HG03135 (cell line): Measurements from ENCODE around the gene PBXIP1.

Experiments
- ATAC-seq: cut with Tn5 transposase; IDR thresholded peaks from one replicate; pipeline ENCODE4 v1.9.1; 2021; ENCODE audit warnings: mild to moderate bottlenecking, moderate library complexity; ENCODE audit not compliant: unreplicated experiment

PBXIP1 gene, protein sequence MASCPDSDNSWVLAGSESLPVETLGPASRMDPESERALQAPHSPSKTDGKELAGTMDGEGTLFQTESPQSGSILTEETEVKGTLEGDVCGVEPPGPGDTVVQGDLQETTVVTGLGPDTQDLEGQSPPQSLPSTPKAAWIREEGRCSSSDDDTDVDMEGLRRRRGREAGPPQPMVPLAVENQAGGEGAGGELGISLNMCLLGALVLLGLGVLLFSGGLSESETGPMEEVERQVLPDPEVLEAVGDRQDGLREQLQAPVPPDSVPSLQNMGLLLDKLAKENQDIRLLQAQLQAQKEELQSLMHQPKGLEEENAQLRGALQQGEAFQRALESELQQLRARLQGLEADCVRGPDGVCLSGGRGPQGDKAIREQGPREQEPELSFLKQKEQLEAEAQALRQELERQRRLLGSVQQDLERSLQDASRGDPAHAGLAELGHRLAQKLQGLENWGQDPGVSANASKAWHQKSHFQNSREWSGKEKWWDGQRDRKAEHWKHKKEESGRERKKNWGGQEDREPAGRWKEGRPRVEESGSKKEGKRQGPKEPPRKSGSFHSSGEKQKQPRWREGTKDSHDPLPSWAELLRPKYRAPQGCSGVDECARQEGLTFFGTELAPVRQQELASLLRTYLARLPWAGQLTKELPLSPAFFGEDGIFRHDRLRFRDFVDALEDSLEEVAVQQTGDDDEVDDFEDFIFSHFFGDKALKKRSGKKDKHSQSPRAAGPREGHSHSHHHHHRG

GRCh38 chr1:154955718-154956543 is at the start of gene PBXIP1:
TSS of gene PBXIP1 (minus strand) at chr1:154956099. CDS start at chr1:154953721, 2,378 bp downstream.
- peak; percentile 52 for ATAC-seq

DNA sequence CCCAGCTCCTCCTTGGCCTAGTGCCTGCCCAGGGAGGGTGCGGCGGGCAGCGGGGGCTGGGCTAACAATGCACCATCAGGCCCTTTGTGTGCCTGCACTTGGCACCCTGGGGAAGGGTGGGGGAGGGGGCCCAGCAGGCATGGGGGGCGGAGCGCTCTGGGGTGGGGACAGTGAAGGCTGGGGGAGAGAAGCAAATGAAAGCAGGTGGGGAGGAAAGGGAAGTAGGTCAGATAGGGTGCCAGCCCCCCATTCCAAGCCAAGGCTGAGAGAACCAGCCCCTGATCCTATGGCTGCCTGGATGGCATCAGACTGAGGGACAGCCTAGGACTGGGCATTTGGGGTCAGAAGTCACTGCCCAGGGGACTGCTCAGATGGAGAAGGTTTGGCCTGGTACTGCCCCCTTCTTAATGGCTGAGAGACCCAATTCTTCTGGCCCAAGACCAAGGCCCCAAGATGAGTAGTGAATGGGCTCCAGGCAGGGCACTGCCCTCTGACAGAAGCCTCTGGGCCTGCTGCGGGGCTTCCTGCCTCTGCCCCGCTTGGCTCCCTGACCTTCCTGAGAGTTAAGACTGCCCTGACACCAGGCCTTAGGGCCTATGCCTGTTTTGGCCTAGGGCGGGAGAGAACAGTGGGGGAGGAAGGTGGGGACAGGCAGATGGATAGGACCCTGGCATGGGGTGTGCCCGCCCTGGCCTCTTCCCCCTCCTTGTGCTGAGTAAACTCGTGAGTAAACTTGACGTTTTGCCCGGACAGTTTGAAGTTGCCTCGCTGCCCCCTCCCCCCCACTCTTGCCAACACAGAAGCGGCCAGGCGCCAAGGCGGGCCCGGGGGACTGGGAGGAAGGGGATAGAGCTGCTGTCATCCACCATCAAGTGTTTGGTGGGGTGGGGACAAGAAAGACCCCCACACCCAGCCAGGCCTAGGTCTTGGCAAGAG is 49.4 kb upstream of the PBXIP1 start:
- no peak for ATAC-seq

- no peak for ATAC-seq
These were observed 48.6 kb upstream of the PBXIP1 start for GRCh38 chr1:155004352-155005075.

GRCh38 chr1:155003766-155004351 is 48.0 kb upstream of the PBXIP1 start:
- no peak for ATAC-seq

DNA sequence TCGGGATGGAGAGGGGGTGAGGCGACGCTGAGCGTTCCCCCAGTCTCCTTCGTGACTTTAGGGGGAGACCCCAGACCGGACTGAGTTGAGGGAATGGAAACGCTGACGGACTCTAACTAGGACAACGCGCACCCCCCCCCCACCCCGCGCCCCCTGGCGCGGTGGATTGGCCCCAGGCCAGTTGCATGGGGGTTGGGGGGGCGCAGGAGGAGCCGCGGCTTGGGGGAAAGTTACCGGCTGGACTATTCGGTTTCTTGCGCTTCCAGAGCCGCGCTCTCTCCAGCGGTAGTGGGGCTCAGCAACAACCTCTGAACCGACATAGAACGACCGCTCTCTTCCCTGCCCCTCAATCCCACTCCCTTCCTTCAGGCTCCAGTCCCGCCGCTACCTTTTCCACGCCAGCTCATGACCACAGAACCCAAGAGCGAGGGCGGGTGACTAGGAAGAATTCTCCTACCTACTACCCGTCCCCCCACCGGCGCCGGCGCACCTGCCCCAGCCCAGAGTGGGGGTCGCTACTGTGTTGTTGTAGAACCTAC is 47.4 kb upstream of the PBXIP1 start:
- ATAC-seq, result no peak

DNA sequence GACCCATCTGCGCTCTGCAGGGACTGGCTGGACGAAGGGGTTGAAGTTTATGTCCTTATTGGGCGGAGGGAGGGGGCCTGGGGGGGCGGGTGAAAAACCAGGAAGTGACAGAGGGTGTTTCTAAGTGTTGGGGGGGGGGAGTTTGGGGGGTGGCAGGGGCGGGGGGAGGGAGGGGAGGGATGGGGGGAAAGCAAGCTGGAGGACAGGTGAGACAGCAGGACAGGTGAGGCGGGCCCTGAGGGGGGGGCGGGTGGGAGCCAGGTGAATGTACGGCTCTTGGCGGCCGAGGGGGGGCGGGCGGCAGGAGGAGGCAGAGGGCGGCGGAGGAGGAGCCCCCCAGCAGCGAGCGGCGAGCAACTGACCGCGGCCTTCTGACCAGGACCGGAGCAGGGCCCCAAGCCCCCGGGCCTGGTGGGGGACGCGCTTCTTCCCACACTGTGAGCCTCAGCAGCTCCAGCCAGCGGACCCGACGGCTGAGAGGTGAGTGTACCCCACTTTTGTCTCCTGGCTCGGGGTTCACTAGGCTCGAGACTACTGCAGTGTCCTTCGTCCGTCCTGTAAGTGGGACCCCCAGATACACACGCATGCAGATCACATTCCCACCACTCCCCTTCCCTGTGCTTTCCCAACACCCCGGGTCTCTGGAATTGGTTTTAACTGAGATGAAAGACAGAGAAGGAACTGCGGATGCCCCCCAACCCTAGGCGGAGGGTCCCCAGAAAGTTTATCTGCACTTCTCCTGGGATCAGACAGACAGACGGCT is 46.7 kb upstream of the PBXIP1 start, which contains the start of gene ZBTB7B:
TSS of gene ZBTB7B (plus strand) at position 339 of the 763 bp plus-strand sequence. CDS start 11,859 bp downstream, outside the sequence.
- ATAC-seq, result no peak

DNA sequence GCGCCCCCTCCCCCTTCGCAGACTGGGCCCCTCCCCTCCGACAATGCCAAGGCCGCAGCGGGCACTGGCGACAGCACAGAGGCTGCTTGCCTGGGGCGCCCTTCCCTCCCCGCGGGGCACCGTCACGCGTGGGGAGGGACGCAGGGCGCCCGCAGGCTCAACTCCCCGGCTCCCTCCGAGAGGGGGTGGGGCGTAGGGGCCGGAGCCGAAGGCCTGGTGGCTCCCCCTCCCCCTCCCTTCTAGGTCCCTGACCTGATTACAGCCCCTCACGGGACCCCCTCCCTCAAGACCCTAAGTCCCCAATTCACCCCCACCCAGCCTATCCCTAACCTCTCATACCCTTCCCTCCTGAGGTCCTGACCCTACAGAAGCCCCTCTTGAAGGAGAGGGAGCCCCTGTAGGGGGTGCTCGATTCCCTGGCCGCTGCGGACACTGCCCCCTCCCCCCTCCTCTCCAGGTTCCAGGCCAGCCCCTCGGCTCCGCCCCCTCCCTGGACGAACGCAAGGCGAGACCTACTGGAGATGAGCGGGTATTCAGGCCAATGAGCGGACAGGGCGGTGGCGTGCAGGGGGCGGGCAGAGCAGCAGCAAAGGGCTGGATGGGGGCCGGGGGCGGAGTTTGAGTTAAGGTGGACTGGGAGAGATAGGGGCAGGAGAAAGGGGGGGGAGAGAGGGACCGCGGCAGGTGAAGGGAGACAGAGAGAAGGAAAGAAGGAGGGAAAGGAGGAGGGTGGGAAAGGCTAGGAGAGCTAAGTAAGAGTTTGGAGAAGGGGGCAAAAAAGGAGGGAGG is 46.0 kb upstream of the PBXIP1 start:
- peak; percentile 57 for ATAC-seq

DNA sequence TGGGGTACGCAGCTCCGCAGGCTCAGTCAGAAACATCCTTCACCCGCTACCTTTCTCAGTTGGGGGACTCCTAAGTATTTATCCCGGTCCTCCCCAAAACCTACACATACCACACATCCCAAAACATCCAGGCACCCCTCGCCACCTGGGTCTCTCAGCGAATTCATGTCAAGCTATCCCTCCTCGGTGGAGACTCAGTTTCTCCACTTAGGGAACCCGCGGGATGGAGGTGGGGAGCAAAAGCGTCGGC is 45.5 kb upstream of the PBXIP1 start:
- ATAC-seq, result no peak

DNA sequence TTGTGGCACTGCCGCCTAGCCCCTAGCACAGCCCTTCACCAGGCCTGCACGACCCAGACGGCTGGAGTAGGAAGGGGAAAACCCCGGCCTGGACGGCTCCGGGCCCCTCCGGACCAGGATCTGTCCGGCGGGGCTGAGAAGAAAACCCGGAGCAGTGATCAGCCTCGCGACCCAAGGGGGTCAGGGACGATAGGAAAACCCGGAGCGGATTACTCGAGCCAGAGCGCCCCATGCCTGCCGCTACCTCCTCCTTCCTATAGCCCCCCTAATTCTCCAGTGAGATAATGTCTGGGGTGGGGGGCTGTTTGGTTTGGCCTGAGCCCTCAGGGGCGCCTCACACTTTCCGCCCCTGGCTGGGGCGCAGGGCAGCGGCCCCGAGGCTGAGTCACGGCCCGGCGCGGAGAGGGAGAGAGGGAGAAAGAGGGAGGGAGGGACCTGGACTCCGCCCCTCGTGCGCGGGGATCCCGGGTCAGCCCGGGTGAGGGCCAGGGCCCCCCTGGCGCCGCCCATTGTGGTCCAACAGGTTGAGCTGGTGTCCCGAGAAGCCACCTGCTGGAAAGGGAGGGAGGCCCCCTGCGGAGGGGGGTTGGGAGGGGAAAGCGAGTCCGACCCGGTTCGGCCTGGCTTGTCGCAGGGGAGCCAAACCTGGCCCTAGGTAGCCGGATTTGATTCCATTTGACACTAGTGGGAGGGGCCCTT is 45.0 kb upstream of the PBXIP1 start:
- ATAC-seq, result peak; percentile 42

DNA sequence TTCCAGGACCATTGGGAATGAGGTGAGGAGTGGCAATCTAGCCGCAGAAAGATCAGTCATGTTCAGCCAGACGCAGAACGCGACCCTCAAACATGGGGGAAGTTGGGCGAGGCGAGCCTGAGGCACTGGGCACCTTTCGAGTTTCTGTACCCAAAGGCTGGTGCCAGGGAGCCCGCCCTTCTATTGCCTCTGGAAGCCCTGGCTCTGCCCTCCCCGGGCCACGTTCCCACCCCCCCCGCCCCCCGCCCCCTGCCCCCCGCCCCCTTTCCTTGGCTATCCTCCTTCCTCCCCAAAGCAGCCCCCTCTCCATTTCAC is 44.5 kb upstream of the PBXIP1 start:
- no peak for ATAC-seq

DNA sequence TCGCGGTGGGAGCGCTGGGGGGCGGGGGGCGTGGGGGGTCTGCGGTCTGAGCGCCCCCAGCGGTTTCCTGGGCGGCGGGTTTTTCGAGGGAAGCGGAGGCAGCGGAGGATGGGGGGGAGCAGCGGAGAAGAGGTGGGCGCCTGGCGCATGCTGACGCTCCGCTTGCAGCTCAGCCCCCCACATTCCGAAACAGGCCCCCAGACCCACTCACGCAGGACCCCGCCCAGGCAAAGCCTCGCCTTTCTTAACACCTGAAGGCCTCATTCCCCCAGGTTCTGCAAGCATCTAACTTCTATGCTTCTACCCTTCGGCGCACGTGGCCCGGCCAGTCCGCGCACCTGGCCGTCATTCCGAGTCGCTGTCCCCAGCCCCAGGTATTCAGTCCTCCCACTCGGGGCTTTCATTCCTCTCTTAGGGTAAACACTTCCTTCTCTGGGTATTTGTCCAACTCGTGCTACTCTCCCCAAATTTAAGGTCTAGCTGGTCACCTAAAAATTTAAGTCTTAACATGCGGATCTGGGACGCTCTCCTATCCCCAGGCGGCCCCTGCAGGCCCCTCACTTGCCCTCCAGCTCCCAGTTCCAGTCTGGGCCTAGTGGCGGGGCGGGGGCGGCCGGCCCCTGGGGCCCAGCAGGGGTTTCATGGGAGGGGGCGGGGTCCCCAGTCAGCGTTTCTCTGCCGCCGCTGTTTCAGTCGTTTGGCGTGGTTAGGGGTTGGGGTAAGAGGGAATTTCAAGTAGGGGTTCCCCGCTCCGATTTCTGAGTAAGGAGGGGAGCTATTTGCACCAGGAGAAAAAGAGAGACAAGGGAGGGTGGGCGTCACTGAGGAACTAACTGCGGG is 43.9 kb upstream of the PBXIP1 start:
- ATAC-seq, result no peak

- ATAC-seq, result no peak
These were observed 43.1 kb upstream of the PBXIP1 start for GRCh38 chr1:154998818-154999570.

DNA sequence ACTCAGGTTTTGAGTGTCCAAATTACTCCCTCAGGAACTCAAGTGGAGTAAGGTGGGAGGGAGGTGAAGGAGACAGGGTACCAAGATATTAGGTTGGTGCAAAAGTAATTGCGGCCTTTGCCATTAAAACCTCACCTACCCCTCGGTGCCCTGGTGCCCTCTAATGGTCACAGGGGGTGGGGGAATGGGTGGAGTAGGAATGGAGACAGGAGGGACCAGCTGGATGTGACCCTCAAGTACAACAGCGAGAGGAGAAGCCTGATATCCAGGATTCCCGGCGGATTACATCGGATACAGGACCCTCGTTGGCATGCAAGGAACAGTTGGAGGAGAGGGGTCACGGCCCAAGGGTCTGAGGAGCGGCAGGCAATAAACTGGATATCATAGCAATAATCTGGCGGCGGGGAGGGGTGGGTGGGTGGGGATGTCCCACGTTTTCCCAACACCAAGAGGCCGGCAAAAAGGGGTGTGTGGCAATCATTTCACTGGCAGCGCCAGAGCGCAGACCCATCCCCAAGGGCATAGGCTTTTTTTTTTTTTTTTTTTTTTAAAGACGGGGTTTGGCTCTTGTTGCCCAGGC is 42.4 kb upstream of the PBXIP1 start:
- no peak for ATAC-seq

- ATAC-seq, result no peak
These were observed 41.2 kb upstream of the PBXIP1 start for GRCh38 chr1:154996966-154997701.
